Activated CD4-positive, CD25-positive, alpha-beta regulatory T cell treated with anti-CD3 and anti-CD28 coated beads, Interleukin-2, amount 50 U/mL, for 24 hours (primary cell): ENCODE results near the gene CHST15.

Source experiments
- ATAC-seq, 2 donors: fragments of 150-1000 bp; cut with Tn5 transposase; one replicate each; pipeline ENCODE4 v1.10.0; 2021; ENCODE audit warnings: mild to moderate bottlenecking in 1 of 2, moderate library complexity in 1 of 2

The CHST15 gene

DNA sequence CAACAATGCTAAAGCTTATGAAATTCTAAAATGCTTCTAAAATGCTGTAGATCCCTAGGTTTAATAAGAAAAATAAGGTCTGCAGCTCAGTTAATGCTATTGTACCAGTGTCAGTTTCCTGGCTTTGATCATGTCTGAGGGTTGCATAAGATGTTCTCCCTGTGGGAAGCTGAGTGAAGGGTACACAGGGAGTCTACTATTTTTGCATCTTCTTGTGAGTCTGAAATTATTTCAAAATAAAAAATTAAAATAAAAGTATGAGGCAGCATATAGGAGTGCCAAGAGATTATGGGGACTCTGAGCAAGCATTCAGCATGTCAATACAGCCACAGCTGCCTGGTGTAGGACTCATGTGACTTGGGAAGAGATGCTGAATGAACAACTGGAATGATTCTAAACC, 14.7 kb downstream of the CHST15 start:
- ATAC-seq: no peak

GRCh38 chr10:124078028-124078427, 15.4 kb downstream of the CHST15 start:
- ATAC-seq: no peak

DNA sequence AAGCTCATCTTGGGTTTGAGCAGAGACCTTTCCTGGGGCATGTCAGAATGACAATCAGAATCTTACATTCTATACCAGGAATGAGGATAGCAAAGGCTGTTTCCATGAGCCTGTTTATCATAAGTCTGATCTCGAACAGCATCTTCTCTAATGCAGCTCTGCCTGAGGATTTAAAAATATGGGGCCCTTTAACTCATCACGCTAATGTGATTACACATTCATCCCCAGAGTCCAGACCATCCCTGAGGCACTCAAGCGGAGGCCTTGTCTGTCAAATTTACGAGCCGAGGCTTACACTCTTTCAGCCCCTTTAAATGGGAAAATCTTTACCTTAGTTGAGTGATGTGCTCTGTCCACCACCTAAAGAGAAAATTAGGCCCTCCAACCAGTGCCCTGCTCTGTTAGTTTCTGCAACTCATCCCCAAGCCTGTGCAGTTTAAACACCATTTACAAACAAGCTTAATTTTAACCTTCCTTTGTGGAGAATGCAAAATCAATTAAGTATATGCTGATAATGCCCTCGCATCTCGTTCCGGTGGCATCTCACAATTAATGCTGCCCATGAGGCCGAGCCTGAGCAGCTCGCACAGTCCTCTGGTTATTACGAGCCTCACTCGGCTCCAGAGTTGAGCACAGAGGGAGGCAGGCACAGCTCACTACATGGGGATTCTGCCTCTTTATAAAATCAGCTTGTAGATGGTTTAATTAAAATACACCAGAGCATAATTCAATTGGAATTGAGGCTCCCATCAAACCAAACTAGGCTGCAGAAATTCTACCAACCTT, 16.0 kb downstream of the CHST15 start:
- no peak for ATAC-seq

GRCh38 chr10:124076148-124076733, 17.2 kb downstream of the CHST15 start:
- no peak for ATAC-seq

GRCh38 chr10:124075231-124075955, 18.0 kb downstream of the CHST15 start:
- ATAC-seq: no peak

- ATAC-seq: no peak
Observed at GRCh38 chr10:124074501-124075109, 18.8 kb downstream of the CHST15 start.

DNA sequence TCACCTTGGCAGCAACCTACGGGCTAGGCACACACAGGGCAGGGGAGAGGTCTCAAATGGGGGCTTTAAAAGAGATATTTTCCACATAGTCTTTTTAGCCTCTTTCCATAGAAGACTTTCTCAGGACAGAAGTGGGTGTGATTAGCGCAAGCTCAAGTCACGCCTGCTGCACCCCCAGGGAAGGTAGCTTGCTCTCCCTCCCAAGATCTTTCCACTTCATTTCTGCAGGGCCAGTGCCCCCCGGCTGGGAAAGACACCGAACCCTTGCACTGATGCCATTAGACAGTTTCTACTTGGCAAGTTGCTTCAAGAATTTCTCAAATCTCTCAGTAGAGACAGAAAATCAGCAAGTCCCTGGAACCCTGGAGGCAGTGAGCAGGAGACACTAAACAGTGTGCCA, 19.4 kb downstream of the CHST15 start:
- ATAC-seq: no peak

GRCh38 chr10:124072541-124072940, 20.9 kb downstream of the CHST15 start:
- ATAC-seq: no peak

DNA sequence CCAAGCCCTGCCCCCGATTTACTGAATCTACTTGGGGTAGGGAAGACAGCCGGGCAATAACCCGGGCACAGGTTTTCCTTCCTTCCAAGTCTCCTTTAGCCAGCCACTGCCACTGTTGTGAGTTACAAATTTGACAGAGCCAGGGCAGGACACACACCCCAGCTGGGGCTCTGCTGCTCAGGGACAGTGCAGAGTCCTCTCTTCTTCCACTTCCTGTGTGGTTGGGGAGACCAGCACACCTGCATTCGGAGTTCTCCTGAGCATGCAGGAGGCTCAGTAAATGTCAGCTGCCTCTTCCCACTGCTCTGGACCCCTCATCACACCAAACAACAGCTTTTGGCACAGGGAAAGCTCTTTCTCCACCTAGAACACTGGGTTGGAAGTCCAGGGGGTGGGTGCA, 21.3 kb downstream of the CHST15 start:
- ATAC-seq: no peak

GRCh38 chr10:124071141-124071540, 22.3 kb downstream of the CHST15 start:
- no peak for ATAC-seq

DNA sequence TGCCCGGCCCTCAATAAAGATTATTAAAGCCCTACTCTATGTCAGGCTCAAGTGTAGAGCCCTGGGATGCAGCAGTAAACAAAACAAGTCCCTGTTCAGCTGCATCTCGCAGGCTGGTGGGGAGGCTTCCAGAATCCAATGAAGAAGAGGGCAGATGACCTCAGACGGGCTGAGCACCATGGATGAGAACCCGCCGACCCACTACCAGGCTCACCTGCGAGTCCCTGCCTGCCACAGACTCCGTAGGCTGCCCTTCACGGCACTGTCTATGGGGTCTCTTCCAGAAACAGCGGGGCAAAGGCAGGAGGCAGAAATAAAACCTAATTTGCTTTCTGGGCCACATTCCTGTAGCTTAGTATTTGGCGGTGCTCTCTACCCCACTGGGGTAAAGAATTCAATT, 22.7 kb downstream of the CHST15 start:
- no peak for ATAC-seq

GRCh38 chr10:124069341-124070264, 23.8 kb downstream of the CHST15 start:
- ATAC-seq: no peak

DNA sequence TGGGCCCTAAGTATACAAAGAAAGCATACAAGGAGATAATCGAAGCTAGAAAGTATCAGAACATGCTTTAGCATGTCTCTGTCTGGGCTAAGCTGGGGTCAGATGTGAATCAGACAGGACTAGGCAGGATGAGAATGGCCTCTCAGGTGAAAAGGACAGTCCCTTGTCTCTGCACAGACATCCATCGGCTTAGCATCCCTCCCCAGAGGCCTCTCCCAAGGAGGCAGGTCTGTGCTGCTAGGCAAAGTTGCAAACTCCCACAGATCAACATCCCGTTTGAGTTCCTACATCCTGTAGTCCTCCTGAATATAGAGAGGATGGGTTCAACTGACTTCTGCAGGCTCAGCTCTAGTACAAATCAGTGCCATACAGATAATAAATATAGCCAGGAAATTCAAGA, 24.5 kb downstream of the CHST15 start:
- no peak for ATAC-seq

DNA sequence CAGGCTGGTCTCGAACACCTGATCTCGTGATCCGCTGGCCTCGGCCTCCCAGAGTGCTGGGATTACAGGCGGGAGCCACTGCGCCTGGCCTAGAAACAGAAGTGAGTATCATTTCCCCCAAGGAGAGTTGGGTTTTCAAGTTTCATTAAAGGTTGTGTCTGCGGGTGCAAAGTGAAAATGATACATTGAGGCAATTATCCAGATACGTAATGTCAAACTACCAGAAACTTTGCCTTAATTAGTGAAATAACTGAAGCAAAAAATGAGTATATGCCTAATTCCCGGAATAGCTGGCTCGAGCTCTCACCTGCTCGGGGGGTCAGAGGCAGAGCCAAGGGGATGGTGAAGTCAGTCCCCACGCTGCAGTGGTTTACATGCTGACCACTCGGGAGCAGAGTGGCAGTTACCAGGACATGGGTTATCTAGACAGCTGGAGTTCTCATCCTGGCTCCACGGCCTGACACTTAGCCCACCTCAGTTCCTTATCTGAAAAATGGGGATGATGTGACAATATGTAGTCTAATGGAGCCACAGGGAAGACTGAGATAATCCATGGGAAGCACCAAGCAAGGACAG, 25.5 kb downstream of the CHST15 start:
- ATAC-seq: no peak

DNA sequence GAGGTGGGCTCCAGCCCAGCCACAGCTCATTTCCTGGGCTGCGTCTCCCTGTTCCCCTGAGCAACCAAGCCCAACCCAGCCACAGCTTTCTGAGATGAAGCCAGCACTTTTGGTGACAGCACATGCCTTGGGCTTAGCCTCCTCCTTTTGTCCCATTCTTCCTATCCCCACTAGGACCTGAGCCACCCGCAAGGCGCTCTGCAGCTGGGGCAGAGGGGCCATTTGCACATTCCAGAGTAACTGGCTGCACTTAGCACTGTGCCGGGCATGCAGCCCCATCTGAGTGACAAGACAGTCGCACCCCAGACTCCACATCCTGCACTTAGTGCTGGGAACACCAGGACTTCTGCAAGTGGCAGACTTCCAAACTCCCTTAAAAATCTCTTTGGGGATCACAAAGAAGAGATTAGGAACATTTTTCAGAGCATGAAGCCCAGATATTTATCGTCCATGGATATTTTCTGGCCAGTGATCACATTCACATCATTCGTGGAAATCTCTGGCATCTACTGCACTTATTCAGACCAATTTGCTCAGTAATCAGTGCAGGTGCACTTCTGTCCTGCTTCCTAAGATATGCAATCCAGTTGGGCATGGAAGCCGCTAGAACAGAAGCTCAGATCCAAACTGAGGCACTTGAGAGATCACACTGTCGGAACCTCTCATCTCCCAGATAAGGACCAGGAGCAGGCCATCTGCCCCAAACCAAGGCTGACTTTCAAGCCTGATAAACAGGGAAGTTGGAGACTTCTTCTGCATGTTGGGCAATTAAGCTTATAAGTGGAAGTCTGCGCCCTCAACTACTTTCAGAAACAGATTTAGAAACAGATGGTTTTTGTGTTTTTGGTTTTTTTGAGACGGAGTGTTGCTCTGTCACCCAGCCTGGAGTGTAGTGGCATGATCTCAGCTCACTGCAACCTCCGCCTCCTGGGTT, 26.4 kb downstream of the CHST15 start:
- ATAC-seq: no peak

- no peak for ATAC-seq
Observed at GRCh38 chr10:124066126-124066700, 27.2 kb downstream of the CHST15 start.

DNA sequence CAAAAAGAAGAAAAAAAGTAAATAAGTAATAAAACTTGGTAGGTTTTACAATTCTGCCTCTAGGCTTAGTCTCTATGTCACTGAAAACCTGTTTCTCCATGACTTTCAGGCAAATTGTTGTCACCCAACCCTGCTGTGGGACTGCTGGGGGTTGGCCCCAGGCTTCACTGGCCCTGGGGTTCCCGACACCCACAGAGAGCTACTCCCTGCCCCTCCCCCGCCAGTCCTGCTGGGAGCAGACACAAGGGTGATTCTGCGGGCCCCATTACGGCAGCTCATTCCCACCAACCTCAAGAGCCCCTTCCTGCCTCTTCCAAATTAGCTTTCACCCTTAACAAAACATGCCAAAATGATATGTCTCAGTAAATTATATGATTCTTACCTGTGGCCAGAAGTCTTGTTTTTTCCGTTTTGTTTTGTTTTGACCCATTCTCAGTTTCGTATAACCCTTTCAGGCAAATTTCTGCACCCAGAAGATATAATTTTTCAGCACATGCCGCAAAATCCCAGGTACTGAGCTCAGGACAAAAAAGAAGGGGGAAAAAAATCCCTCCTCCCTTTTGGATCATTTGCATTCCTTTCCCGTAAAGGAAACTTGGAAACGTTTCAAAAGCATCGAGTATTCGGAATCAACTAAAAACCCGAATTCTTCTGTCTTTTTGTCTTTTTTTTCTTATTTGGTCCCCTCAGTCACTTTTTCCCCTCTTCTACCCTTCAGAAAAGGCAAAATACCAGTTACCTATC, 27.8 kb downstream of the CHST15 start:
- ATAC-seq: no peak

GRCh38 chr10:124064676-124065075, 28.7 kb downstream of the CHST15 start:
- ATAC-seq: no peak

DNA sequence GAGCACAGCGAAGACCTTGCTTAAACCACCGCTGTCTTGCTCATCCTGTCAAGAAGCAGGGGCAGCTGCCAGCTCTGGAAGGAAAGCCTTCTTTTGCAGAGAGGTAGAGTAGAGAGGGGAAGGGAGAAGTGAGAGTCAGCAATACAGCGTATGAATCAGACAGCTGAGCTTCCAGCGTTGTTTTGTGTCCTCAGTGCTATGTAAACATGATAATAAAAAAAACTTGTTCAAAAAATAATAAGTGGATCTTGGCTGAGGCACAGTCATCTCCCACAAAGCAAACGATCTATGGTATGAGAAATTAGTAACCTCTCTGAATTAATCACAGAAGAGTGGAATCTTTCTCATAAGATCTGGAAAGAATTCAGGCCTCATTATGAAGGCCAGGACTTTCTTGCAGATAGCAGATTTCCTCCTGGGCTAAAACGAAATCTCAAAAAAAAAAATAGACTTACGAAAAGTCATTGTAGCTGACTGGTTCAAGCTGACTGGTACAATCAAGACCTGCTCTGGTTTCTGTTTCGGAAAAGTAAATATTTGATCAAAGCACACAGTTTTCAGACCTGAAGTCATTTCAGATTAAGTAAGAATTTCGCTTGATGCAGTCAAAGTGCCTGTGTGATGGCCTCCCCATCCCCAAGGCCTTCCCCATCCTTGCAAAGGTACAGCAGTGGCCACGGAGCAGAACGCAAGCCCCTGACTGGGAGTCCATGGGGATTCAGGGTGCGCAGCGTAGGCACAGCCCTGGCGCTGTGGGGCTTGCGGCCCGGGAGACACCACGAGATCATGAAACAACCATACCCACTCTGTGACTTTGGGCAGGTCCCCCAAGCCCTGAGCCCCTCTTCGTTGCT, 29.4 kb downstream of the CHST15 start:
- peak; percentile 27 to 30 for ATAC-seq
